Measurements from ENCODE around the gene EDDM13.
"Not testable (repeated sequence)": the region's sequence is repeated elsewhere in the genome, so short reads cannot be mapped to it uniquely, and the experiment has no call there.

EDDM13 gene, protein sequence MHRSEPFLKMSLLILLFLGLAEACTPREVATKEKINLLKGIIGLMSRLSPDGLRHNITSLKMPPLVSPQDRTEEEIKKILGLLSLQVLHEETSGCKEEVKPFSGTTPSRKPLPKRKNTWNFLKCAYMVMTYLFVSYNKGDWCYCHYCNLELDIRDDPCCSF

GRCh38 chr19:56272161-56272798 is at the start of gene EDDM13:
Gene EDDM13, plus strand, starts transcription at chr19:56272748. Its CDS starts 87 bp downstream, at chr19:56272835.
- no peak for TF ChIP-seq CTCF (IDR thresholded peaks at IDR 0.05; ENCODE audit: low read depth, low read length, missing control alignments)
- no peak for DNase-seq (ENCODE audit: extremely low read depth, low read depth)
- no peak within 1 kb of the TSS for H3K4me3 ChIP-seq (replicated peaks; ENCODE audit: low read depth, low read length)

- DNase-seq (ENCODE audit: extremely low read depth, low read depth), result no peak
- TF ChIP-seq CTCF (IDR thresholded peaks at IDR 0.05; ENCODE audit: low read depth, low read length, missing control alignments), result peak; percentile 2
- no peak overlapping the region for H3K4me3 ChIP-seq (replicated peaks; ENCODE audit: low read depth, low read length)
These were observed 49.6 kb upstream of the EDDM13 start for GRCh38 chr19:56222901-56223300.

GRCh38 chr19:56223481-56223880 is 49.1 kb upstream of the EDDM13 start:
- no peak for TF ChIP-seq CTCF (IDR thresholded peaks at IDR 0.05; ENCODE audit: low read depth, low read length, missing control alignments)
- DNase-seq (ENCODE audit: extremely low read depth, low read depth), result no peak
- no peak overlapping the region for H3K4me3 ChIP-seq (replicated peaks; ENCODE audit: low read depth, low read length)

GRCh38 chr19:56245121-56245740 is 27.3 kb upstream of the EDDM13 start:
- H3K4me3 ChIP-seq (replicated peaks; ENCODE audit: low read depth, low read length), result no peak overlapping the region
- no peak for DNase-seq (ENCODE audit: extremely low read depth, low read depth)
- TF ChIP-seq CTCF (IDR thresholded peaks at IDR 0.05; ENCODE audit: low read depth, low read length, missing control alignments), result no peak

- not testable (repeated sequence) for DNase-seq (ENCODE audit: extremely low read depth, low read depth)
These were observed 26.8 kb upstream of the EDDM13 start for GRCh38 chr19:56245764-56246163.

GRCh38 chr19:56248736-56249338 is 23.7 kb upstream of the EDDM13 start:
- not testable (repeated sequence) for H3K4me3 ChIP-seq (replicated peaks; ENCODE audit: low read depth, low read length); DNase-seq (ENCODE audit: extremely low read depth, low read depth)

More at GRCh38 chr19:56245764-56246163, 26.8 kb upstream of the EDDM13 start:
- not testable (repeated sequence) for H3K4me3 ChIP-seq (replicated peaks; ENCODE audit: low read depth, low read length)

DNA sequence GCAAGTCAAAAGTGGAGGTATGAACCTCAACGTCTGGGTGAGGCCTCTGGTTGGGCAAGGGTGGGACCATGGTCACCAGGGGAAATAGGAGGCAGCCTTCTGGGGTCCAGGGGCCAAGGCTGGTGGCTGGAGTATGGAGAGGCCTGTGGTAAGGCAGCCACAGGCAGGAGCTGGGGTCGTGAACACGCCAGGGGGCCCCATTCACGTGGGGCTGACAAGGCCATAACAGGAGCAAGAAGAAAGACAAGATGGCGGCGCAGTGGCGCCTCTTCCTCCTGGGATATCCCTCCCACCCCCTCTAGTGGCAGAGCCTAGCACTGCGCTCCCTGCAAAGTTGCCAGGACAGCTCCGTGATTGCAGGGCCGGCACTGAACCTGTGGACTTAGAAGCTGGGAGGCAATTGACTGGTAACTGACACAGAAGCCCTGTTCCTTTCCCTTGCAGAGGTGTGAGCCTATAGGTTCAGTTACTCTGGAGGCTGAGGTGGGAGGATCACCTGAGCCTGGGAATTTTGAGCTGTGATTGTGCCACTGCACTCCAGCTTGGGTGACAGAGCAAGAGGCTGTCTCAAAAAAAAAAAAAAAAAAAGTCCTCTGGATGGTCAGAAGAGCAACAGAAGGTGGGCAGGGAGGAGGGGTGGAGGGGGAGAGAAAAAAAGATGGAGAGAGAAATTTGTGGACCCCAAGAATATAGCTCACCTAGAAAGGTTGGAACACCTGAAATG is 19.7 kb upstream of the EDDM13 start:
- peak; percentile 43 for DNase-seq (ENCODE audit: extremely low read depth, low read depth)

More for the DNA sequence above, 19.7 kb upstream of the EDDM13 start:
- no peak overlapping the region for H3K4me3 ChIP-seq (replicated peaks; ENCODE audit: low read depth, low read length)
- peak; percentile 91 for TF ChIP-seq CTCF (IDR thresholded peaks at IDR 0.05; ENCODE audit: low read depth, low read length, missing control alignments)

All from HFF-Myc (cell line).